ENCODE results near the gene ADAMTS2. TPM values are rescaled to one million over a fixed set of nuclear protein-coding genes. Genes with fewer than 3 reads are reported as not detected.

ADAMTS2 gene
- total and polyA plus RNA-seq, 2 donors (not counting 1 experiment from before 2014, with no cell fraction given), result 16.2 to 70.2 TPM

GRCh38 chr5:179336126-179336870, 9.0 kb downstream of the ADAMTS2 start:
- Histone ChIP-seq H4K20me1 (ENCODE audit: control insufficient read depth, extremely low read depth, insufficient read depth, low read length) (no peaks in the 10 kb centered on the region), H3K79me2 (ENCODE audit: control insufficient read depth, insufficient read depth, low read length) (peaks cover 45% of the 10 kb centered on the region), H3K27me3 (ENCODE audit: control insufficient read depth, insufficient read depth, low read length) (no peaks in the 10 kb centered on the region), H3K4me3 (replicated peaks in 1 of 4; ENCODE audit: control extremely low read depth in 1 of 4, insufficient read depth in 1 of 4, low read depth in 3 of 4, low read length in 4 of 4) (no peak overlapping the region), H3K36me3 (ENCODE audit: control insufficient read depth, insufficient read depth, low read length) (peaks cover 6% of the 10 kb centered on the region), H3K27ac (ENCODE audit: insufficient read depth, low read length) (no peak overlapping the region), H3K4me2 (ENCODE audit: extremely low read depth, insufficient read depth, low read length) (no peak overlapping the region), H3K4me1 (ENCODE audit: control insufficient read depth, extremely low read depth, insufficient read depth, low read length) (no peaks in the 10 kb centered on the region), H2AFZ (ENCODE audit: low read length) (no peak overlapping the region), H3K9me3 (ENCODE audit: control insufficient read depth, insufficient read depth, low read depth, low read length) (no peaks in the 10 kb centered on the region), H3K9ac (ENCODE audit: insufficient read depth, low read length) (no peak overlapping the region)
- TF ChIP-seq EZH2 (IDR thresholded peaks at IDR 0.05; ENCODE audit: low read length, missing control alignments), result no peak
- TF ChIP-seq CTCF (conservative IDR thresholded peaks at IDR 0.05 in 1 of 2, IDR thresholded peaks at IDR 0.05 in 1 of 2; ENCODE audit: low read depth in 1 of 2, low read length in 2 of 2), result no peak
- no peak for DNase-seq (ENCODE audit: low read depth in 2 of 2)

- TF ChIP-seq EZH2 (IDR thresholded peaks at IDR 0.05; ENCODE audit: low read length, missing control alignments) (no peak), CTCF (conservative IDR thresholded peaks at IDR 0.05 in 1 of 2, IDR thresholded peaks at IDR 0.05 in 1 of 2; ENCODE audit: low read depth in 1 of 2, low read length in 2 of 2) (no peak)
- Histone ChIP-seq H3K9me3 (ENCODE audit: control insufficient read depth, insufficient read depth, low read depth, low read length) (no peaks in the 10 kb centered on the region), H3K79me2 (ENCODE audit: control insufficient read depth, insufficient read depth, low read length) (peaks cover 32% of the 10 kb centered on the region), H3K4me2 (ENCODE audit: extremely low read depth, insufficient read depth, low read length) (no peak overlapping the region), H3K27ac (ENCODE audit: insufficient read depth, low read length) (no peak overlapping the region), H3K4me1 (ENCODE audit: control insufficient read depth, extremely low read depth, insufficient read depth, low read length) (no peaks in the 10 kb centered on the region), H2AFZ (ENCODE audit: low read length) (no peak overlapping the region), H4K20me1 (ENCODE audit: control insufficient read depth, extremely low read depth, insufficient read depth, low read length) (no peaks in the 10 kb centered on the region), H3K4me3 (replicated peaks in 1 of 4; ENCODE audit: control extremely low read depth in 1 of 4, insufficient read depth in 1 of 4, low read depth in 3 of 4, low read length in 4 of 4) (no peak overlapping the region), H3K27me3 (ENCODE audit: control insufficient read depth, insufficient read depth, low read length) (no peaks in the 10 kb centered on the region), H3K9ac (ENCODE audit: insufficient read depth, low read length) (no peak overlapping the region), H3K36me3 (ENCODE audit: control insufficient read depth, insufficient read depth, low read length) (no peaks in the 10 kb centered on the region)
- no peak for DNase-seq (ENCODE audit: low read depth in 2 of 2)
These were observed 11.2 kb downstream of the ADAMTS2 start for GRCh38 chr5:179333796-179334761.

DNA sequence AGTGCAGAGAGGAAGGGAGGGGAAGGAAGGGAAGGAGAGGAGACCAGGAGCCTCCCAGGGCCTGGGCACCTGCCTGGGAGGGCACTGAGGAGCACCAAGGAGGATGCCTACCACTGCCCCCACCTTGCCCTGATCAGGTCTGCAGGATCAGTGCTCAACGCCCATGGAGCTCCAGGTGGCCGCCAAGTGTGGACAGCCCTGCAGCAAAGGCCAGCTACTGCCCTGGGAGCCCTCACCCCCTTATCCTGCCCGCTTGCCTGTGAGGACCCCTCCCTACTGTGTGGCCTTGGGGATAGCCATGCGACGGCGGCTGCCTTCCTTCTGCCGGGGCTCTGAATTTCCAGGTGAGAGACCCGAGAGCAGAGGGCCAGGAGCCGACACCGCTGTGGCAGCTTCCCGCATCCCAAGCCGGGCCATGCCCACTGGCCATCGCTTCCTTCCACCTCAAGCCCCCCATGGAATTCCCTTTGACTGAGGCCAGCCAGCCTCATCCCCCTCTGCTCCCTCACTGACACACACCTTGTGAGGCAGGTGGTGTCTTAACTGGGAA, 12.4 kb downstream of the ADAMTS2 start:
- peaks cover 24% of the 10 kb centered on the region for H3K79me2 ChIP-seq (ENCODE audit: control insufficient read depth, insufficient read depth, low read length)
- H3K27ac ChIP-seq (ENCODE audit: insufficient read depth, low read length), result no peak overlapping the region
- H3K4me1 ChIP-seq (ENCODE audit: control insufficient read depth, extremely low read depth, insufficient read depth, low read length), result no peaks in the 10 kb centered on the region

More for the DNA sequence above, 12.4 kb downstream of the ADAMTS2 start:
- TF ChIP-seq EZH2 (IDR thresholded peaks at IDR 0.05; ENCODE audit: low read length, missing control alignments) (no peak), CTCF (conservative IDR thresholded peaks at IDR 0.05 in 1 of 2, IDR thresholded peaks at IDR 0.05 in 1 of 2; ENCODE audit: low read depth in 1 of 2, low read length in 2 of 2) (no peak)
- no peaks in the 10 kb centered on the region for H3K27me3 ChIP-seq (ENCODE audit: control insufficient read depth, insufficient read depth, low read length)
- H2AFZ ChIP-seq (ENCODE audit: low read length), result no peak overlapping the region
- no peak for DNase-seq (ENCODE audit: low read depth in 2 of 2)
- no peaks in the 10 kb centered on the region for H3K9me3 ChIP-seq (ENCODE audit: control insufficient read depth, insufficient read depth, low read depth, low read length)
- no peaks in the 10 kb centered on the region for H3K36me3 ChIP-seq (ENCODE audit: control insufficient read depth, insufficient read depth, low read length)
- H3K4me2 ChIP-seq (ENCODE audit: extremely low read depth, insufficient read depth, low read length), result no peak overlapping the region
- no peak overlapping the region for H3K4me3 ChIP-seq (replicated peaks in 1 of 4; ENCODE audit: control extremely low read depth in 1 of 4, insufficient read depth in 1 of 4, low read depth in 3 of 4, low read length in 4 of 4)
- no peaks in the 10 kb centered on the region for H4K20me1 ChIP-seq (ENCODE audit: control insufficient read depth, extremely low read depth, insufficient read depth, low read length)
- H3K9ac ChIP-seq (ENCODE audit: insufficient read depth, low read length), result no peak overlapping the region
